Measurements from ENCODE around the gene PIK3R6.
"Not testable (repeated sequence)": the region's sequence is repeated elsewhere in the genome, so short reads cannot be mapped to it uniquely, and the experiment has no call there.

The PIK3R6 gene

DNA sequence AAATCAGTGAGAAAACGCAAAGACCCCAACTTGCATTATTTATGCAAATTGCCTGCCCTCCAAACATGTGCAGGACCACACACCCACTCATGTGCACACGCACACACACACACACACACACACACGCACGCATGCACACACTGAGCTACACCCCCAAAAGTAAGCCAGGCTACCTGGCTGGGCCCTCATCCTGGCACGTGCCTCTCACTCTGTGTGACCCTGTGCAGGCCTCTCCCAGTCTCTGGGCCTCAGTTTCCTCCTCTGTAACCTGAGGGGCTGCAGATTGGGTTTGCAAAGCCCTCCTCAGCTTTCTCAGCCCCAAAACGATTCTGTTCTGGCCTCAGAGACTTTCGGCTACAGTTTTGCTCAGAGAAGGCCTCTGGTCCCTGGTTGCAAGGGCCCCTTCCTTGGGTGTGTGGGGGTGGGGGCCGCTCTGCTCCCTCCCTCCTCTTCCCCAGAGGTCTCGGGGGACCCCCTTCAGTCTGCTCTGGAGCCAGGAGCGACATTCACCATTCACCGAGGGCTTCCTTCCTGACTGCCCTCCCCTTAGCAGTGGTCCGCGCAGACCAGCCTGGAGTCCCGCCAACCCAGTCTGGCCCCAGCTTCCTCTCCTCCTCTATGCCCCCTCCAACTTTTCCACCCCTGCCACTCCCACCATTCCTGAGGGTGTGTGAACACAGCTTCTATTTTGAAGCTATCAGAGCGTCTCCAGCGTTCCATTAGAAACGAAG, 5.4 kb upstream of the PIK3R6 start:
- peak; percentile 54 for DNase-seq

DNA sequence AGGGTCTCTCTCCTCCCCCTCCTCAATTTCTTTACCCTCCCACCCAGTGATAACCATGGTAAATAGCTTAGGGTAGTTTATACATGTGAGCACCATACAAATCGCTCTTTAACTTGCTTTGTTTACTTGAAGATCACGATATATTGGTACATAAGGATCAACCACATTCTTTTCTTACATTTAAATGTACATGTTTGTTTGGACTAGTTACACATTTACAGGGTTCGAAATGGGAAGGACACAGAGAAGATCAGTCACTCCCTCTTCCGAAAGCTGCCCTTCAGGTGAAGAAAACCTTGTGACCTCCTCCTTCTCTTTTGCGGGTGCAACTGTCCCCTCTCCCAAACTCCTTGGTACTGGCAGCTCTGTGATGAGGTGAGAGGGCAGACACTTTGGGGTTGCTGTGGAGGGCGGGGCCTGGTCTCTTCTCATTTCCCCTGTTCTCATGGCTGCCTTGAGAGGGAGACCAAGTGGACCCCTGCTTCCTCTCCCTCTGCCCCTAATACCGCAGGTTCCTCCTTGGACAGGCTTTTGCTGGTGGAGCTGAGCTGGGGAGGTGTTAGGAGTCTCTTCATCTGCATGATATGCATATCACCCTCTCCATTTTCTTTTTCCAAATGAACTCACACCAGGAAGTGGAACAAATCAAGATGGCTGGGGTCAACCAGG, 4.7 kb upstream of the PIK3R6 start:
- no peak for DNase-seq

DNA sequence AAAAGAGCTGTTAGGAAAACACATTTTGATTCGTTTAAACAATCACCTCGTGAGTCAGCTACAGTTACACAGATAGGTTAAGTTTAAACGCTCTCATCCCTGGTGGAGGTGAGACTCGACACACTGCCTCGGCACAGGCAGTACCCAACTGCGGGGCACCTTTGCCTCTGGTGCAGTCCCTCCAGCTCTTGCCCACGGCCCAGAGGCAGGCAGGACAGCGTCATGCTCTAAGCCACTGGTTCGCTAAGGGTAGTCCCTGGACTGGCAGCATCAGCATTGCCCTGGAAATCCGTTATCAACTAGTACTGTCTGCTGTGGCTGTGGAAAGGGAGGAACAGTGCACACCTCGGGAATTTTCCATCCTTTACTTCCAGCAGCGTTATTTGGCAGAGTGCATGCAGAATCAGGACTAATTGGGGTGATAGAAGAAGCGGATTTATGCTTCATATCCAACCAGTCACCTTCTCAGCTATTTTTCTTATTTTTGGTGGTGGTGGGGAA, 3.7 kb upstream of the PIK3R6 start:
- peak; percentile 17 for DNase-seq

DNA sequence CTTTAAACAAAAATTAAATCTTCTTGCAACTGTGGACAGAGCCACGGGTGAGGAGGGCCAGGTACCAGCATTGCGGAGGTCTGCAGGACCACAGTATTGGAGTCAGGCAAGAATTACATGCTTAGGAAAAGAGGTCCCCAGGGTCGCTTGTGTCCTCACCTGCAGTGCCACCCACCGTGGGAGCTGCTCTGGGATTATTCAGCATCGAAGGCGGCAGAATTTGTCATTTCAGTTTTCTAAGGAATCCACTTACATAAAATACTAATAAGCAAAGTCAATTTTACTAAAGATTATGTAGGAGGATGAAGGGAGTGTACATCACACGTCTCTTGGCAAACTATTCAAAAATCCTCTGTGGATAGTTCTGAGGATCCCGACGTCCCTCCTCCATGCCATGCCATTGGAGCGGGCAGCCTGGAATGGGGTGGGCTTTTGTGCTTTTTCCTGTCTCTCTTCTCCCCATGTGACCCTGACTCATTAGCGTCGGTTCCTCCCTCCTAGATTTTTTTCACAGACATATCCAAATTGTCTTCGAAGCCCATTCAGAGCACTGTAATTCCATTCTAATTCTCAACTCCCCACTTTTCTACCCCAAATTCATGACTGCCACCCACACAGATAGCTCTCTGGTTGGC, 3.0 kb upstream of the PIK3R6 start:
- DNase-seq, result no peak

DNA sequence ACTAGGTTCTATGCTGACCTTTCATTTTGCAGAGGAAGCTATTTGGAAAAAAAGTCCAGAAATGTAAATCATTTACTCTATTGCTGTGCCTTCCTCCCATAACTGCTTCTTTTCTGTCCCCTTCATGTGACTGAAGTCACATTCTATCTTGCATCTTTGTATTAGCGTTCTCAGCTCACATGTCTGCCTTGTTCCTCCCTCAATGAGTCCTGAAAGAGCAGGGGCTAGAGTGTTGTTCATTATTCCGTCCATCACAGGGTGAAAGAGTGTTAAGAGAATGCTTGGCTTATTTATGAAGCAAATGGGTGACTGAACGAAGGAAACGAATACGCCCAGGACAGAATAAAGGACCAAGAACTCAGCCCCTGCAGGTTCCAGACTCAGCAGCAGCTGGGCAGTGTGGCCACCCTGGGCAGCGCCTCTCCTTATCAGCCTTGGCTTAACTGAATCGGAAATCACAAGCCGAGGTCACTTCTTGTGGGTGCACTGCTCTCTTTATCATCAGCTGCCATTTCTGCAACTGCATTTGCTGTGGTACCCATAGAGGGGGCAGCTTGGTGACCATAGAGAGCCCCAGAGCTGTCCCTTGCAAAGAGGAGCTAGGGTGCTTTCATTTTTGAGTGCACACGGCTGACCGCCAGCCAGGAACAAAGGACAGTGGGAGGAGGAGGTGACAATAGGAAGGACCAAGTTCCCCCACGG, 1.8 kb upstream of the PIK3R6 start:
- no peak for DNase-seq

DNA sequence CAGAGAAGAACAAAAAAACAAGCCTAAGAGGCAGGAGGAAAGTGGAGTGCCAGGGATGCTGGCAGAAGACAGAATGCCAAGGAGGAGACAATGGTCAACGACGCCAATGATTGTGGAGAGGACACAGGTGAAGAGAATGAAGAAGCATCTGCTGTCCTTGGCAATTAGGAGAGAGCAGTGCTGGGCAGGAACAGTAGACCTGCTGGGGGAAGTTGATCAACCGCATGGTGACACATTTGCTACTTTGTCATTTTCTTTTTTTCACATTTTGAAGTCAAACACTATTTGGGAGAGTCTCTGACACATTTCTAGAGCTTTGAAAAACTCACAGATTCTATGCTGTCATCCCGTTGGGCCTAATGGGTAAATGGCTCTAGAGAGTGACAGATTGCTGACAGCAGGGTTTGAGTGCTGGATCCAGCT, 1.1 kb upstream of the PIK3R6 start:
- no peak for DNase-seq

DNA sequence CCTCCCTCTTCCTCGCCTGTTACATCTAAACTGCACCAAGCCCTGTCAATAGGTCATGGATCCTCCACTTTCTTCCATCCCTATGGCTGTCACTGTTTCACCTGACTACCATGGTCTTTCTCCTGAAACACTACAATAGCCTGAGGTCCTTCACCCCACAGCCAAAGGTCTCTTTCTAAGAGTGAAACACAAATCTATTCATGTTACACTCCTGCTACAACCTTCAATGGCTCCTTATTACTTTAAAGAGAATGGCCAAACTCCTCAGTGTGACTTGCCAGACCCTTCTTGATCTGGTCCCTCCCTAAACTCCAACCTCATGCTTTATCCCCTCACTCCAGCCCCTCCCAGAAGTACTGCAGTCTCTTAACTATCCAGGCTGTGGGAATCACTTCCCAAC, 618 bp upstream of the PIK3R6 start:
- no peak for DNase-seq

DNA sequence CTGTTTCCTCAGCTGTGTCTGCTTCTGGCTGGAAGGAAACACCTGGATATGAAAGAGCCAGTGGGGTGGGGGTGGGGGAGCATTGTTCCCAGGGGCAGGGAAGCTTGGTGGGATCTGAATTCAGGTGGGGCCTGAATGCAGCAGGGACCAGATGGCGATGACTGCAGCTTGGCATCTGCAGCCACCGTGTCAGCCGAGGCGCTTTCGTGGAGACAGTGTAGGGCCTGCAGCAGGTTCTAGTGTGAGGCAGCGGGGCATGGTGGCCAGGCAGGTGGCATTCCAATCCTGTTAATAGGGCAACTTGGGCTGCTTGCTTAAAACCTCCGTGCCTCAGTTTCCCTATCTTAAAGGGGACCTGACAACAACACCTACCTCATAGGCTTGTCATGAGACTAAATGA, 1.7 kb downstream of the PIK3R6 start:
- DNase-seq, result no peak

DNA sequence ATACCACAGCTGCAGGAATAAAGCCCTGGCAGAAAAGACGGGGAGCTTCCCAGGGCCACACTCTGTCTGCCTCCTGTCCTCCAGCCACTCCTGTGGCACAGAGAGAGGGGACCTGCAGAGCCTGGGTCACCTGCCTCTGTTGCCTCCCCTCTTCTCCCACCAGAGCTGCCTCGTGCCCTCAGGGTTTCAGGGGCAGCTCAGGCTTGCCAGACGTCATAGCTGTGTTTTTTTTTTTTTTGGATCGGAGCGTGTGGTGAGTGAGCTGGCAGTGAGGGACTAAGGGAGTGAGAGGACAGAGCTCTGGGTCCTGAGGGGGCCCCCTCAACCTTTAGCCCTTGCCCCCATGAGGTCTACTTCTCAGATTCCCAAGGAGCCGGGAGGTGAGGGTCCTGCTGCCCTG, 2.1 kb downstream of the PIK3R6 start:
- DNase-seq, result no peak

DNA sequence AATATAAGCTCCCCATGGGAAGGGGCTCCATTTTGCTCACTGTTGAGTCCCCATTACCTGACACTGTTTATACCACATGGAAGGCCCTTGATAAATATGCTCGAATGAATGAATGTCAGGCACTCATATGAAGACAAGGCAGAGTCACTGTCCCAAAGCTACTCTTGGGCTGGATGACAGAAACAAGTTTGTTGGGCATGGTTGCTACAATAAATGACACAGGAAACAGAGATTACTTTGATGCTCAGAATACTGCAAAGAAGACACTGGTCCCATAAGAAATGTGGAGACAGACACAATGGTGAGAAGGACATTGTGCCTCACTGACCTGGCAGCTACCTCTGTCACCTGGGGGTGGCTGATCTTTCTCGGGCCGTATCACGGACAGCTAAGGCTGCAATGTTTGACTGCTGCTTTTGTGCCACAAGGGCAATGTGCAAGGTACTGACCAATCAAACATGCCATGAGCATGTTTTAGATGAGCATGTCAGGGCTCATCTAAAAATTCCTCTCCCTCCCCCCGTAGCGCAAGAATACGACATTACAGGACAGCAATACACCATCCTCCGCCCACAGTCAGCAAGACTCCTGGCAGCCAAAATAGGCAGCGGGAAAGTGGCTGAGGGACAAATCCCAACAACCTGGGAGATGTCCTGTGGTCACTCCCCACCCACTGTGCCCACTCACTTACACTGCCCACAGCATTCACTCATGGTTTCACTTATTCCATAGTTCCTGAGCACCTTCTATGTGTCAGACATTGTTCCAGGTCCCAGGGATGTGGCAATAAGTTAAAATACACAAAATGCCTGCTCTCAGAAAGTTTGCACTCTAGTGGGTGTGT, 5.0 kb downstream of the PIK3R6 start:
- no peak for DNase-seq

DNA sequence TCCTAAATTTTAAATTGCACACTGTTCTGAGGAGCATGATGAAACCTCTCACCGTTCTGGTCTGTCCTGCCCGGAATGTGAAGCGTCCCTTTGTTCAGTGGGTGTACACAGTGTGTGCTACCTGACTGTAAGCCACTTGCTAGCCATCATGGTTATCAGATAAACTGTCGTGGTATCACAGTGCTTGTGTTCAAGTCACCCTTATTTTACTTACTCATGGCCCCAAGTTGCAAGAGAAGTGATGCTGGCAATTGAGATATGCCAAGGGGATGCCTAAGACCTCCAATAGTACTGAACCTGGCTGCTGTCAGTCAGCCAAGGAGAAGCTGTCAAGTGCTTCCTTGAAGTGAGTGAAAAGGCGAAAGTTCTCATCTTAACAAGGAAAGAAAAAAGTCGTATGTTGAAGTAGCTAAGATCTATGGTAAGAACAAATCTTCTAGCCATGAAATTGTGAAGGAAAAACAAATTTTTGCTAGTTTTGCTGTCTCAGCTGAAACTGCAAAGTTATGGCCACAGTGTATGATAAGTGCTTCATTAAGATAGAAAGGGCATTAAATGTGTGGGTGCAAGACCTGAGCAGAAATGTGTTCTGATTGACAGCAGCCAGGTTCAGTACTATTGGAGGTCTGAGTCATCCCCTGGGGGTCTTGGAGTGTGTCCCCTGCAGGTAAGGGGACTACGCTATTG, 5.8 kb downstream of the PIK3R6 start:
- DNase-seq, result no peak

DNA sequence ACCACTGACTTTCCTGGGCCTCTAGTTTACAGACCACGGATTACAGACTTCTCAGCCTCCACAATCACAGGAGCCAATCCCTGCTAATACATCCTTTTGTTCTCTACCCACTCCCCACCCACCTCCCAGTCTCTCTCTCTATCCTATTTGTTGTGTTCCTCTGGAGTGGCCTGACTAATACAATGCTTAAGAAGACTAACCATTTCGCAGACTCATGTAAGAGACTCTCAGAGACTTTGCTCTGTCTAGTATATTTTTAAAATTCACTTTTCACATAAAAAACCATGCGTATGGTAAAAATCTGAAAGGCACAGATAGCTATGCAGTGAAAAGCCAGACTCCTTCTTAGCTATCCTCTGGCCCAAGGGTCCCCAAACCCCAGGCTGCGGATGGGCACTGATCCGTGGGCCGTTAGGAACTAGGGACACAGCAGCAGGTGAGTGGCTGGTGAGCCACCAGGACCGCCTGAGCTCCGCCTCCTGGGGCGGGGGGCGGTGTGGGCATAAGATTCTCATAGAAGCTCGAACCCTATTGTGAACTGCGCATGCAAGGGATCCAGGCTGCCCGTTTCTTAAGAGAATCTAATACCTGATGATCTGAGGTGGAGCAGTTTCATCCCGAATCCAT, 7.6 kb downstream of the PIK3R6 start:
- DNase-seq, result no peak

DNA sequence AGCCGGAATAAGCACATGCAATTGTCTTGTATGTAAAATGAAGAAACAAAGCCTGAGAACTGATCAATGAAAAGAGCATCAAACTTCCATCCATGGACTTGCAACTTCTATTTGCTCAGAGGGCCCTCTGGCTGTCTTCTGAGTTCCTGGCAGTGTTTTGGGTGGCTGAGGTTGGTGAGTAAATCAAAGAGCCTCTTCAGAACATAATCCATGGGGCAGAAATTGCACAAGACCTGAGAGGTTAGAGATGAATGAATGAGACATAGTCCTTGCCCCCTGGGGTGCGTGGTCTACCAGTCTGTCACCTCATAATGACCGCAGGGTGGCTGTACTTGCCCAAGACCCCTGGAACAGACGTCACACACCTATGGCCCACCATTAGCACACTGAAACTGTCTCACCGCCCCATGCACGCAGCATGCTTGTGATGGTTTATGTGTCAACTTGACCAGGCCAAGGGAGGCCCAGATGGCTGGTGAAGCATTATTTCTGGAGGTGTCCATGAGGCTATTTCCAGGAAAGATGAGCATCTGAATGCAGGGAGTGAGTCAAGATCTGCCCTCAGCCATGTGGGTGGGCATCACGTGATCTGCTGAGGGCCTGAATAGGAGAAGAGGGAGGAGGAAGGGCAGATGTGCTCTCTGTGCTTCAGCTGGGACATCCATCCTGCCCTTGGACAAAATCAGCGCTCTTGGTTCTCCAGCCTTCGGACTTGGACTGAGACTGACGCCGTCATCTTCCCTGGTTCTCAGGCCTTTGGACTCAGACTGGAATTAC, 8.3 kb downstream of the PIK3R6 start:
- no peak for DNase-seq

DNA sequence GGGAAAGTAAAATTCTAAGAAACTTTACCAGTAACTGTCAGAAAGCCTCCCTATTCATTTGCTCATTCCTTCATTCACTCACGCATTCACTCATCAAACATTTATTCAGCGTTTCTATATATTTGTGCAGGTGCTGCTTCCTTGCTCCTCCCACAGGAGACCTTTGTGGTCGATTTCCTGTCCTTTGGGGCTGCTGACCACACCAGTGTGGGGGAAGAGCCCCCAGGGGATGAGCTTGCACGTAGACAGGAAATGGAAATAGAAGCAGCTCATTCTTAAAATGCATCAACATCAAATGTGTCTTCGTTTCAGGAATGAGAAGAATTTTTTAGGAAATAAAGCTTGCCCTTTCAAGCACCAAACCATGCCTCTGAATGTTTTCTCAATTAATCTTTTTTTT, 9.6 kb downstream of the PIK3R6 start:
- DNase-seq, result no peak

DNA sequence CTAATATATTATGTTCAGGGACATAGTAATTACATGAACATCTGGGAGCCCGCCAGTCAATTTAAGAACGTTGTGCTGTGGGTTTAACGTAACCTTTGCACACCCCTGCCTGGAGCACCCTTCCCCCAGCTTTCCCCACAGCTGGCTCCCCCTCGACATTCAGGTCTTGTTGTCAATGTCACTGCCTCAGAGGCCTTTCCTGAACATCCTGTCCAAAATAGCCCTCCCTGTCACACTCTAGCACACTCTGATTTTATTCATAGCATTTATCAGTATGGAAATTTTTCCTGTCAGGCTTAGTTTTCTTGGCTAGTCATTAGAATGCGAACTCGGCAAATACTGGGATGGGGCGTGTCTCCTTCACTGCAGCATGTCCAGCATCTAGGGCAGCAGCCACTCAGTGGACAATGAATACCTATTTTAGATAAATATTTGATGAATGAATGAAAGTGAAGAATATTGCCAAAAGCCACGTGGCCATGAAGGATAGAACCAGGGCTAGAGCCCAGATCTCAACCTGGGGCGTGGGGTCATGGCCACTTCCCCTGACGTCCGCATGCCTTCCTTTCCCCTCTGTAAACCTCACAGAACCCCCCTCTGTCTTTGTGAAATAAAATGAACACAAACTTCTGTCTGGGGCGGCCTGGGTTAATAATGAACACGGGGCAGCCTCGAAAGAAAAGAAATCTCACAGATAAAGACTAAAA, 10.5 kb downstream of the PIK3R6 start:
- DNase-seq, result no peak

DNA sequence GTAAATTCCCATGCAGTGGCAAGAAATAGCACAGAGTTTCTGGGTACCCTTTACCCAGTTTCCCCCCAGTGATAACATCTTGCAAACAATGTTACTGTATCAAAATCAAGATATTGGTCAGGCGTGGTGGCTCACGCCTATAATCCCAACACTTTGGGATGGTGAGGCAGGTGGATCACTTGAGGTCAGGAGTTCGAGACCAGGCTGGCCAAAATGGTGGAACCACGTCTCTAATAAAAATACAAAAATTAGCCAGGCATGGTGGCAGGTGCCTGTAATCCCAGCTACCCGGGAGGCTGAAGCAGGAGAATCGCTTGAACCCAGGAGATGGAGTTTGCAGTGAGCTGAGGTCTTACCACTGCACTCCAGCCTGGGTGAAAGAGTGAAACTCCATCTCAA, 11.3 kb downstream of the PIK3R6 start:
- not testable (repeated sequence) for DNase-seq

DNA sequence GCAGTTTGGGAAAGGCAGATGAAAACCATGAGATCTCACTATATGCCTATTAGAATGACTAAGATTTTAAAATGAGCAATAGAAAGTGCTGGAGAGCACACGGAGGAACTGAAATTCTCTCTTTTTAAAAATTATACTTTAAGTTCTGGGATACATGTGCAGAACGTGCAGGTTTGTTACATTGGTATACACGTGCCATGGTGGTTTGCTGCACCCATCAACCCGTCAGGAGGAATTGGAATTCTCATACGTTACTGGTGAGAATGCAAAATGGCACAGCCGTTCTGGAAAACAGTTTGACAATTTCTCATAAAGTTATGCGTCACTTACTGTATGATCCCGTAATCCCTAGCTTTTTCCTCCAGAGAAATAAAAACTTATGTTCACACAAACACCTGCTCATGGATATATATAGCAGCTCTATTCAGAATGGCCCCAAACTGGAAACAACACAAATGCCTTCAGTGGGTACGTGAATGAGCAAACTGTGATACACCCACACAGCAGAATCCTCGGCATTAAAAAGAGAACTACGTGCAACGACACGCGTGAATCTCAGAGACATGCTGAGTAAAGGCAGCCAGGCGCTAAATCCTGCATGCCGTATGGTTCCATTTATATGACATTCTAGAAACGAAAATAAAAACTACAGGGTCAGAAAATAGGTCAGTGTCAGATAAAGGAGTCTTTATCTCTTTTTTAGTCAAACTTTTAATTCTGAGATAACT, 11.8 kb downstream of the PIK3R6 start:
- DNase-seq, result no peak

DNA sequence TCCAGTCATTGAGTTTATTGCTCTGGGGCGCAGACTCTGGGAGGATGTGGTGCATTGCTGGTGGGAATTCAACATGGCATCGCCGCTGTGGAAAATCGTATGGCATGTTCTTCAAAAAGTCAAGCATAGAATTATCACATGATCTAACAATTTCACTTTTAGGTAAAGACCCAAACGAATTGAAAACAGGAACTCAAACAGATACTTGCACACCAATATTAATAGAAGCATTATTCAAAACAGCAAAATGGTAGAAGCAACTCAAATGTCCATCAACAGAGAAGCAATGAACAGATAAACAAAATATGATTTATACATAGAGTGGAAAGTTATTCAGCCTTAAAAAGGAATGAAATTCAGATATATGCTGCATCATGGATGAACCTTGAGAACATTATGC, 15.9 kb downstream of the PIK3R6 start:
- DNase-seq, result no peak
